Fibroblast of lung (primary cell): ENCODE data around the gene RBM8A. TPM values are rescaled to one million over a fixed set of nuclear protein-coding genes. Genes with fewer than 3 reads are reported as not detected.

ENCODE experiments used
- DNase-seq, 2 donors: peaks; one replicate each; pipeline versions ENCODE4 v3.0.0 to v3.0.0-alpha.2; 2010; ENCODE audit warnings: low read depth in 2 of 2
- H2AFZ ChIP-seq: 2 replicates; pipeline ENCODE4 v1.5.1; 2012; ENCODE audit warnings: low read length, control low read depth, inconsistent platforms
- H3K27ac ChIP-seq: 2 replicates; pipeline ENCODE4 v1.5.1; 2011; ENCODE audit warnings: low read length, control low read depth; ENCODE audit not compliant: insufficient read depth
- H3K27me3 ChIP-seq: 2 replicates; pipeline ENCODE4 v1.5.1; 2011; ENCODE audit warnings: mild to moderate bottlenecking, low read length; ENCODE audit not compliant: control insufficient read depth, insufficient read depth
- H3K36me3 ChIP-seq: 2 replicates; pipeline ENCODE4 v1.5.1; 2011; ENCODE audit warnings: low read length; ENCODE audit not compliant: control insufficient read depth, insufficient read depth
- H3K4me1 ChIP-seq: 2 replicates; pipeline ENCODE4 v1.5.1; 2011; ENCODE audit warnings: low read length; ENCODE audit not compliant: control insufficient read depth, insufficient read depth; ENCODE audit errors: extremely low read depth
- H3K4me2 ChIP-seq: 2 replicates; pipeline ENCODE4 v1.5.1; 2011; ENCODE audit warnings: low read length, control low read depth; ENCODE audit not compliant: insufficient read depth; ENCODE audit errors: extremely low read depth
- H3K4me3 ChIP-seq, 4 experiments: fragments of 200-600 bp in 1 of 4; sonication (generic) in 1 of 4; replicated peaks in 1 of 4; 2 replicates each; pipeline ENCODE4 v1.5.1; 2011 to 2016; ENCODE audit warnings: low read length in 4 of 4, low read depth in 3 of 4, mild to moderate bottlenecking in 3 of 4, control low read depth in 2 of 4, inconsistent platforms in 1 of 4, mixed read lengths in 1 of 4; ENCODE audit not compliant: insufficient read depth in 1 of 4; ENCODE audit errors: control extremely low read depth in 1 of 4
- H3K79me2 ChIP-seq: 2 replicates; pipeline ENCODE4 v1.5.1; 2012; ENCODE audit warnings: mild to moderate bottlenecking, low read length, inconsistent platforms; ENCODE audit not compliant: control insufficient read depth, insufficient read depth
- H3K9ac ChIP-seq: 2 replicates; pipeline ENCODE4 v1.5.1; 2011; ENCODE audit warnings: mild to moderate bottlenecking, low read length, control low read depth; ENCODE audit not compliant: insufficient read depth
- H3K9me3 ChIP-seq: 2 replicates; pipeline ENCODE4 v1.5.1; 2012; ENCODE audit warnings: low read depth, low read length; ENCODE audit not compliant: control insufficient read depth, insufficient read depth
- H4K20me1 ChIP-seq: 2 replicates; pipeline ENCODE4 v1.5.1; 2011; ENCODE audit warnings: low read length; ENCODE audit not compliant: control insufficient read depth, insufficient read depth; ENCODE audit errors: extremely low read depth
- EZH2 ChIP-seq: IDR thresholded peaks from 2 replicates; pipeline ENCODE4 v1.5.1; 2012; ENCODE audit warnings: low read length, control low read depth, mild to moderate bottlenecking; ENCODE audit errors: missing control alignments
- polyA minus RNA-seq: library from RNA; depleted of rRNA, polyadenylated mRNA; stranded (reverse); fragments of >200 nt; gene quantifications from 2 replicates; pipeline ENCODE4 v1.2.3, GENCODE V29; 2011; ENCODE audit warnings: low replicate concordance
- polyA plus RNA-seq, 2 donors: library from polyadenylated mRNA; depleted of rRNA in 1 of 2; stranded (reverse) in 1 of 2; unstranded in 1 of 2; fragments of >200 nt; gene quantifications; 2 replicates each; pipeline ENCODE4 v1.2.1, GENCODE V29; 2011 to 2012; ENCODE audit warnings: missing spikeins in 1 of 2
- total RNA-seq: library from RNA; depleted of rRNA; stranded (reverse); fragments of >200 nt; gene quantifications from 2 replicates; pipeline ENCODE4 v1.2.1, GENCODE V29; 2014
- TF ChIP-seq, protein P1 (sequence below), 2 donors: IDR thresholded peaks in 1 of 2; conservative IDR thresholded peaks in 1 of 2; 1 replicate in 1 of 2; 2 replicates in 1 of 2; pipeline ENCODE4 v1.5.1; 2011 to 2012; ENCODE audit warnings: low read length in 2 of 2, control low read depth in 1 of 2, inconsistent platforms in 1 of 2, low read depth in 1 of 2, mild to moderate bottlenecking in 1 of 2

RBM8A gene
- 56.6 and 61.9 TPM in 2 replicates for total RNA-seq
- 137 and 235 TPM in 2 replicates for polyA plus RNA-seq
- 136 and 199 TPM in 2 replicates for polyA plus RNA-seq (2012)
- polyA minus RNA-seq: 10.7 and 10.8 TPM in 2 replicates

DNA sequence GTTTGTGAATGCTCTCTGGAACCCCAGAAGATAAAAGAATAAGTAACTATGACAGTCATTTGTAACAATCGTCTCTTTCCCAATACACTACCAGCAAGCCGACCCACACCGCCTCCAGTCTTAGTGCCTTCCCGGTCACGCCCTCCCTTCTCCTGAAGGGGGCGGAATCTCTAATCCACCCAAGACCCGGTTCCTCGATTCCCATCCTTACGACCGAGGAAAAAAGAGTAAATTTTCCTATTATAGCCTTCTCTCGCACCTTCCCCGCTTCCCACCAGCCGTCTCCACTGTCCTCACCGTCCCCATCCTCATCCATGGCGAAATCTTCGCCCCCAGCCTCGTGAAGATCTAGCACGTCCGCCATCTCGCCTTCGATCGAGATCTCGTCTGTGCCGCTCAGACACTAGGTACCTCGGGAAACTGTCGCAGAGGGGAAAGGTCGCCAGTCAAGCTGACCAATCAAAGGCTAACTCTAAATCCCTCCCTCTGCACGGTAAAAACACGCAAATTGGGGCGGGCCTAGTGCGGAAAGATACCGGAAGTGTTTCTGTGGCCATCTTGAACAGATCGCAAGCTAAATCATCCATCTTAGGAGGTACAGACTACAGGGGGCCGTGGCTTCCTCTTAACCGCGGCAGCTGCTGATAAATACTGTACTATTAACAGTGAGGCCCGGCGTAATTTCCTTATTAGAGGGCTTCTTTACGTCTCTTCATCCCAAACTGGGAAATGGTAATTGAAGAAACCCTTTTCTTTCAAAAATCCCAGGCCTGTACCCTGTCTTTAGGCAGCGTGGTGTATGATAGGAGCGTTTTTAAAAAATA lies at the start of gene RBM8A:
Gene RBM8A (minus strand): TSS at position 422 of the 824 bp plus-strand sequence. CDS start 58 bp downstream, at position 364.
- no peaks in the 10 kb centered on the region for H3K27me3 ChIP-seq
- H3K9me3 ChIP-seq: no peaks in the 10 kb centered on the region
- DNase-seq: peak; percentile 98 to 99
- no peaks in the 10 kb centered on the region for H3K36me3 ChIP-seq
- no peak for TF ChIP-seq EZH2
- TF ChIP-seq, protein P1, sequence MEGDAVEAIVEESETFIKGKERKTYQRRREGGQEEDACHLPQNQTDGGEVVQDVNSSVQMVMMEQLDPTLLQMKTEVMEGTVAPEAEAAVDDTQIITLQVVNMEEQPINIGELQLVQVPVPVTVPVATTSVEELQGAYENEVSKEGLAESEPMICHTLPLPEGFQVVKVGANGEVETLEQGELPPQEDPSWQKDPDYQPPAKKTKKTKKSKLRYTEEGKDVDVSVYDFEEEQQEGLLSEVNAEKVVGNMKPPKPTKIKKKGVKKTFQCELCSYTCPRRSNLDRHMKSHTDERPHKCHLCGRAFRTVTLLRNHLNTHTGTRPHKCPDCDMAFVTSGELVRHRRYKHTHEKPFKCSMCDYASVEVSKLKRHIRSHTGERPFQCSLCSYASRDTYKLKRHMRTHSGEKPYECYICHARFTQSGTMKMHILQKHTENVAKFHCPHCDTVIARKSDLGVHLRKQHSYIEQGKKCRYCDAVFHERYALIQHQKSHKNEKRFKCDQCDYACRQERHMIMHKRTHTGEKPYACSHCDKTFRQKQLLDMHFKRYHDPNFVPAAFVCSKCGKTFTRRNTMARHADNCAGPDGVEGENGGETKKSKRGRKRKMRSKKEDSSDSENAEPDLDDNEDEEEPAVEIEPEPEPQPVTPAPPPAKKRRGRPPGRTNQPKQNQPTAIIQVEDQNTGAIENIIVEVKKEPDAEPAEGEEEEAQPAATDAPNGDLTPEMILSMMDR (conservative IDR thresholded peaks at IDR 0.05 in 1 of 2, IDR thresholded peaks at IDR 0.05 in 1 of 2; ENCODE audit: low read depth in 1 of 2, low read length in 2 of 2): peak; percentile 65 to 71
- H3K9ac ChIP-seq: peak within 1 kb of the TSS; percentile 88
- peak within 1 kb of the TSS; percentile 94 for H3K4me2 ChIP-seq
- peak within 1 kb of the TSS; percentile 45 for H2AFZ ChIP-seq
- H3K4me1 ChIP-seq: no peaks in the 10 kb centered on the region
- no peaks in the 10 kb centered on the region for H4K20me1 ChIP-seq
- H3K4me3 ChIP-seq: peak within 1 kb of the TSS; percentile 72 to 98 (median 92)
- peak within 1 kb of the TSS; percentile 97 for H3K27ac ChIP-seq
- peaks cover 10% of the 10 kb centered on the region for H3K79me2 ChIP-seq

DNA sequence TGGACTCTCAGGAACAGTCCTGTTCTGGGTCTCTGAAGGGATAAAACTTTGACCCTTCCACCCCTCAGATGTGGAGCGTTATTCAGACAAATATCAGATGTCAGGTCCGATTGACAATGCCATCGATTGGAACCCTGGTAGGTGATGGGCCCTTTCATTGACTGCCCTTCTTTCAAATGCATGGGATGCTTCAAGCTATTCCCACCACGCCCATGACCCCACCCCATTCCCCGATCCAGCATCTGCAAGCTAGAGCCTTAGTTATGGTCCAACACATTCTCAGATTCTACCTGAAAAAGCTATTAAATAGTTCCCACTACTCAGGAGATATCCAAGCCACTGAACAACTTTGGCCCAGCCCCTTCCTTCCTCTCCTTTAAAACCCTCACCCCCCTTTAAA lies 49.7 kb upstream of the RBM8A start:
- Histone ChIP-seq H3K4me2 (no peak overlapping the region), H3K79me2 (no peaks in the 10 kb centered on the region), H3K27ac (no peak overlapping the region), H3K27me3 (no peaks in the 10 kb centered on the region), H2AFZ (no peak overlapping the region), H3K9me3 (no peaks in the 10 kb centered on the region), H3K9ac (no peak overlapping the region), H3K36me3 (no peaks in the 10 kb centered on the region), H4K20me1 (no peaks in the 10 kb centered on the region), H3K4me1 (peaks cover 21% of the 10 kb centered on the region), H3K4me3 (no peak overlapping the region)
- no peak for DNase-seq
- no peak for TF ChIP-seq EZH2
- TF ChIP-seq, protein P1 (conservative IDR thresholded peaks at IDR 0.05 in 1 of 2, IDR thresholded peaks at IDR 0.05 in 1 of 2; ENCODE audit: low read depth in 1 of 2, low read length in 2 of 2): no peak

DNA sequence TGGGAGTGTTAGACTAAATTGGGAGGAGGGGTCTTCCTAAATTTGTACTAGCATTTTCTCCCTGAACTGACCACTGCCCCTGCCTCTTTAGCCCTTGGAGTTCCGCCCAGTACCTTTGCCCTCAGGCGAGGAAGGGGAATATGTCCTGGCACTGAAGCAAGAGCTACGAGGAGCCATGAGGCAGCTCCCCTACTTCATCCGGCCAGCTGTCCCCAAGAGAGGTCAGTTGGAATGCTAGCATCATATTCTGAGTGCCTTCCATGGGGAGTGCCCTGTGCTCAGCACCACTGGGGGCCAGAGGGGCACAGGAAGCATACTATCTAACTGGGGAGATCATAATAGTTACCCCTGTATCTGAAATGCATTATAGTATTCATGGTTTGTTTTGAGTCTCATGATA lies 47.9 kb upstream of the RBM8A start:
- H4K20me1 ChIP-seq: no peaks in the 10 kb centered on the region
- no peak overlapping the region for H2AFZ ChIP-seq
- no peak for DNase-seq
- no peaks in the 10 kb centered on the region for H3K27me3 ChIP-seq
- H3K4me1 ChIP-seq: peaks cover 18% of the 10 kb centered on the region
- no peak overlapping the region for H3K4me2 ChIP-seq
- H3K9me3 ChIP-seq: no peaks in the 10 kb centered on the region
- no peak overlapping the region for H3K9ac ChIP-seq
- no peaks in the 10 kb centered on the region for H3K79me2 ChIP-seq
- TF ChIP-seq EZH2: no peak
- no peaks in the 10 kb centered on the region for H3K36me3 ChIP-seq
- no peak overlapping the region for H3K4me3 ChIP-seq
- H3K27ac ChIP-seq: no peak overlapping the region
